Colonic mucosa (tissue), 4 donors: ENCODE data around the gene TNIP3. TPM values are rescaled to one million over a fixed set of nuclear protein-coding genes. Genes with fewer than 3 reads are reported as not detected.
"Not testable (repeated sequence)": the region's sequence is repeated elsewhere in the genome, so short reads cannot be mapped to it uniquely, and the experiment has no call there.

Experiments used
- DNase-seq: peaks from one replicate; pipeline ENCODE4 v3.0.0-alpha.2; 2020
- H3K27ac ChIP-seq: fragments of 200-600 bp; one replicate; pipeline ENCODE4 v1.8.0; 2021
- H3K27me3 ChIP-seq: fragments of 200-600 bp; one replicate; pipeline ENCODE4 v1.8.0; 2021
- H3K36me3 ChIP-seq: fragments of 200-600 bp; one replicate; pipeline ENCODE4 v1.8.0; 2021
- H3K4me1 ChIP-seq: fragments of 200-600 bp; one replicate; pipeline ENCODE4 v1.8.0; 2021; ENCODE audit warnings: mild to moderate bottlenecking
- H3K4me3 ChIP-seq: fragments of 200-600 bp; one replicate; pipeline ENCODE4 v1.8.0; 2021
- H3K9ac ChIP-seq, 2 donors: one replicate each; pipeline ENCODE4 v1.7.0; 2013; ENCODE audit warnings: control low read depth in 2 of 2, low read depth in 2 of 2, low read length in 2 of 2
- H3K9me3 ChIP-seq: fragments of 200-600 bp; one replicate; pipeline ENCODE4 v1.8.0; 2021
- CTCF ChIP-seq: fragments of 200-600 bp; IDR thresholded peaks from one replicate; pipeline ENCODE4 v1.8.0; 2022; ENCODE audit warnings: antibody characterized with exemption, mild to moderate bottlenecking
- intact Hi-C: fragments of 100-400 bp; cut with DNase I; formaldehyde crosslinking; loops from one replicate; pipeline ENCODE4 v1.14.1; 2022
- total RNA-seq, 2 donors: library from RNA; stranded (reverse); fragmentation: NEBNext Ultra II Directional in 1 of 2; extraction: Animal tissue kit (Norgen Biotek cat#: 25700) in 1 of 2; gene quantifications; one replicate each; pipeline ENCODE4 v1.2.1, GENCODE V29; 2021
- donor health status: healthy.
- donor health status: DM: no; HTN: no; CAD: no.
- donor health status: DM: no; HTN: no; CAD: no.

TNIP3 gene
- total RNA-seq, 2 donors from 2014 or later: 0.40 to 1.2 TPM

GRCh38 chr4:121177246-121178137, 13.4 kb upstream of the TNIP3 start:
- Histone ChIP-seq H3K4me1 (peaks cover 4% of the 10 kb centered on the region), H3K9ac (no peak overlapping the region), H3K9me3 (no peaks in the 10 kb centered on the region), H3K27me3 (no peaks in the 10 kb centered on the region), H3K27ac (peak overlapping the region; percentile 67), H3K4me3 (no peak overlapping the region), H3K36me3 (no peaks in the 10 kb centered on the region)
- intact Hi-C loops: no loop called here
- no peak for DNase-seq
- no peak for TF ChIP-seq CTCF

GRCh38 chr4:121176082-121176934, 12.2 kb upstream of the TNIP3 start:
- Histone ChIP-seq H3K4me3 (no peak overlapping the region), H3K27ac (peak overlapping the region; percentile 67), H3K36me3 (no peaks in the 10 kb centered on the region), H3K27me3 (no peaks in the 10 kb centered on the region), H3K9me3 (no peaks in the 10 kb centered on the region), H3K9ac (no peak overlapping the region), H3K4me1 (peaks cover 4% of the 10 kb centered on the region)
- no peak for DNase-seq
- TF ChIP-seq CTCF: no peak
- intact Hi-C loops: no loop called here

GRCh38 chr4:121171477-121171876, 7.4 kb upstream of the TNIP3 start:
- H3K4me1 ChIP-seq, H3K9me3 ChIP-seq, DNase-seq, H3K27ac ChIP-seq, H3K9ac ChIP-seq, H3K36me3 ChIP-seq, H3K27me3 ChIP-seq, intact Hi-C loops, H3K4me3 ChIP-seq: not testable (repeated sequence)

GRCh38 chr4:121168446-121169281, 4.5 kb upstream of the TNIP3 start:
- H3K4me3 ChIP-seq: no peak overlapping the region
- no peak overlapping the region for H3K9ac ChIP-seq
- intact Hi-C loops: no loop called here
- H3K9me3 ChIP-seq: no peaks in the 10 kb centered on the region
- no peak overlapping the region for H3K27ac ChIP-seq
- no peak for TF ChIP-seq CTCF
- no peaks in the 10 kb centered on the region for H3K36me3 ChIP-seq
- no peak for DNase-seq
- H3K27me3 ChIP-seq: no peaks in the 10 kb centered on the region
- H3K4me1 ChIP-seq: no peaks in the 10 kb centered on the region

- DNase-seq: no peak
- no peaks in the 10 kb centered on the region for H3K9me3 ChIP-seq
- no peak for TF ChIP-seq CTCF
- no peak overlapping the region for H3K9ac ChIP-seq
- H3K4me3 ChIP-seq: no peak overlapping the region
- H3K27me3 ChIP-seq: no peaks in the 10 kb centered on the region
- intact Hi-C loops: no loop called here
- H3K27ac ChIP-seq: no peak overlapping the region
- no peaks in the 10 kb centered on the region for H3K4me1 ChIP-seq
- no peaks in the 10 kb centered on the region for H3K36me3 ChIP-seq
Measured at GRCh38 chr4:121166976-121167375, 2.9 kb upstream of the TNIP3 start.
